ENCODE data around the gene SDF4. TPM values are rescaled to one million over a fixed set of nuclear protein-coding genes. Genes with fewer than 3 reads are reported as not detected.

Gene SDF4
- total RNA-seq = 161 and 167 TPM in 2 replicates

- intact Hi-C loops (cut with micrococcal nuclease) = loop anchor here (1.0 to 5.0 kb wide), 7 partner anchors 17 to 115 kb away; partner anchors contain the start of genes ACAP3, C1orf159, PUSL1 and TNFRSF4
Observed at GRCh38 chr1:1231400-1232207, at the start of gene SDF4. SDF4 (minus strand) TSS chr1:1232001; CDS start chr1:1228772, 3,229 bp downstream.

- intact Hi-C loops (cut with micrococcal nuclease) = no loop called here
Observed at GRCh38 chr1:1280782-1281481, 49.1 kb upstream of the SDF4 start.

- intact Hi-C loops (cut with micrococcal nuclease) = no loop called here
Observed at GRCh38 chr1:1279028-1279427, 47.2 kb upstream of the SDF4 start.

- intact Hi-C loops (cut with micrococcal nuclease) = no loop called here
Observed at GRCh38 chr1:1278620-1279019, 46.8 kb upstream of the SDF4 start.

GRCh38 chr1:1275836-1276235, 44.0 kb upstream of the SDF4 start:
- intact Hi-C loops (cut with micrococcal nuclease) = no loop called here

GRCh38 chr1:1274931-1275431, 43.2 kb upstream of the SDF4 start:
- intact Hi-C loops (cut with micrococcal nuclease) = loop anchor here (1.0 to 5.0 kb wide), 3 partner anchors 33 to 263 kb away; partner anchors contain the start of genes ISG15, PUSL1 and TNFRSF18

GRCh38 chr1:1274299-1274930, 42.6 kb upstream of the SDF4 start:
- intact Hi-C loops (cut with micrococcal nuclease) = loop anchor here (1.0 to 5.0 kb wide), 3 partner anchors 34 to 262 kb away; partner anchors contain the start of genes ISG15, PUSL1 and TNFRSF18

GRCh38 chr1:1273512-1274298, 41.9 kb upstream of the SDF4 start, which contains the start of gene UBE2J2:
UBE2J2 (minus strand) TSS chr1:1273854; CDS start chr1:1267992, 5,862 bp downstream.
- intact Hi-C loops (cut with micrococcal nuclease) = loop anchor here (1.0 to 5.0 kb wide), 7 partner anchors 35 to 261 kb away; partner anchors contain the start of genes AURKAIP1, C1orf159, CCNL2 and ISG15

GRCh38 chr1:1273209-1273511, 41.4 kb upstream of the SDF4 start:
- intact Hi-C loops (cut with micrococcal nuclease) = loop anchor here (1.0 to 5.0 kb wide), 6 partner anchors 42 to 261 kb away; partner anchors contain the start of genes AURKAIP1, C1orf159, CCNL2 and ISG15

GRCh38 chr1:1272341-1273208, 40.8 kb upstream of the SDF4 start:
- intact Hi-C loops (cut with micrococcal nuclease) = loop anchor here (1.0 to 5.0 kb wide), 6 partner anchors 41 to 260 kb away; partner anchors contain the start of genes AURKAIP1, C1orf159, CCNL2 and ISG15

GRCh38 chr1:1270813-1271212, 39.0 kb upstream of the SDF4 start:
- intact Hi-C loops (cut with micrococcal nuclease) = loop anchor here (5.0 kb wide), 2 partner anchors 64 to 259 kb away; partner anchors contain the start of genes ISG15 and TNFRSF18

GRCh38 chr1:1268284-1268682, 36.5 kb upstream of the SDF4 start:
- intact Hi-C loops (cut with micrococcal nuclease) = no loop called here

- intact Hi-C loops (cut with micrococcal nuclease) = no loop called here
Observed at GRCh38 chr1:1267488-1268283, 35.9 kb upstream of the SDF4 start.

- intact Hi-C loops (cut with micrococcal nuclease) = no loop called here
Observed at GRCh38 chr1:1264868-1265272, 33.1 kb upstream of the SDF4 start.

GRCh38 chr1:1264026-1264425, 32.2 kb upstream of the SDF4 start:
- intact Hi-C loops (cut with micrococcal nuclease) = no loop called here

GRCh38 chr1:1262758-1263157, 31.0 kb upstream of the SDF4 start:
- intact Hi-C loops (cut with micrococcal nuclease) = no loop called here

GRCh38 chr1:1262071-1262470, 30.3 kb upstream of the SDF4 start:
- intact Hi-C loops (cut with micrococcal nuclease) = no loop called here

GRCh38 chr1:1260843-1261560, 29.2 kb upstream of the SDF4 start:
- intact Hi-C loops (cut with micrococcal nuclease) = no loop called here
